ENCODE results near the gene ASTN2.

ASTN2 gene

DNA sequence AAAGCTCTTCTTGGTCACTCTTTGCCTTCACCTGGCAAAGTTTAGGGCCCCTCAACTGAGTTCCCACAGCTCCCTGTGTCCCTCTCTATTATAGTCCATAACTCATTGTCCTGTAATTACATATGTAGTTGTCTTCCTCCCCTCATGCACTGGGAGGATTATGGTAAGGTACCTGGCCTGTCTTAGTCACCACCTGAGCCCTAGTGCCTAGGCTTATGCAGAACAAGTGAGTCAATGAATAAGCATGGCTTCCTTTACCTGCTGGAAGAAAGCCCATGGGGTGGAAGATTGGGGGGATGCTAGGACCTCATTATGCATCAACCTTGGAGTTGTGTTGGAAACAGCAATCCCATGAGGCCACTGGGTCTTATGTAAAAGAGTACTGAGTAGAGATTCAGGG, 915.4 kb downstream of the ASTN2 start:
- DNase-seq (ENCODE audit: low read depth in 2 of 3, low spot score in 1 of 3), result no peak

DNA sequence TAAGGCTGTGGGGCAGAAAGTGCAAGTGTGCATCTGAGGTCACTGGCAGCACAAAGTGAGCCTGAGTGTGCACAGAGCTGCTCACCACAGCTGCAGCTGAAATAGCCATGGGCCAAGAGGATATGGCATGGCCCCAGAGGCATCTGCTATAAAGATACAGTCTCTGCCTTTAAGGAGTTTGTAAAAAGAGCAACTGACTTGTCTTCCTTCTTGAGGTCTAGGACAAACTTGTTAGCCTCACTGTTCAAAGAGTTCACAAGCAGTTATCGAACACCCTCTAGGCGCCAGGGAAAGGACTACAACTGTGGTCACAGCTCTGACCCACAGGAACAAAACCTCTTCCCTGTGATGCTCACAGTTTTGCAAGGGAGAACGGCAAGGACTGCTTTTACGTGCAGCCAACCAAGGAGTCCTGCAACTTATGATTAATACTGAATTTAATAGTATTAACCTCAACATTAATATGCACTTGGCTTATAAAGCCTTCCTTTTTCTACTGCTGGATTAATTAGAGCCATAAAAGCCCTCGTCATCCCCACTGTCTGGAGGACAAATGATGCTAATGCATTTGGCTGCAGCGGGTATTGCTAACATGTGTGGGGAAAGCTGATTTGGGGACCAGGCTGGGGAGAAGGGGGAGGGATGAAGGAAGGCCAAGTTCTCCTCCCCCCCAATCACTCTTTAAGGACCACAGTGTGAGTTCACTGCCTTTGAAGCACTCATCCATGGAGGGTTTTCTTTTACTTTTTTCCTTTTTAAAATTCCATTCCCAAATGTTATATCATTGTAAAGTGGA, 917.6 kb downstream of the ASTN2 start:
- no peak for DNase-seq (ENCODE audit: low read depth in 2 of 3, low spot score in 1 of 3)

DNA sequence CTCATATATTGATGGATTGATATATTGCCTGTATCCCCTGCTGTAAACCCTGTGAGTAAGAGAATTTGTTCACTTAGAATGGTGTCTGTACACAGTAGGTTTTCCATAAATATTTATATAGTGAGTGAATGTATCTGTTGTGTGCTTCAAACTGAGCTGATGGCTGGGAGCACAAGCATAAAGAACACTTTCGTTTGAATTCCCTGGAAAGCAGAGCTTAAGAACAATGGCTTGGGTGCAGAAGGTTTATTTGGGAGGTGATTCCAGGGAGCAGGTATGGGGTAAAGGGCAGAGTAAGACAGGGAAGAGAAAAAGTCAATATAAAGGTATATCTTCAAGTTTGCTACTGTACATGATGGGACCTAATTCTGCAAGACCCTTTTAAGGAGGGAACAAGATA, 918.7 kb downstream of the ASTN2 start:
- no peak for DNase-seq (ENCODE audit: low read depth in 2 of 3, low spot score in 1 of 3)

DNA sequence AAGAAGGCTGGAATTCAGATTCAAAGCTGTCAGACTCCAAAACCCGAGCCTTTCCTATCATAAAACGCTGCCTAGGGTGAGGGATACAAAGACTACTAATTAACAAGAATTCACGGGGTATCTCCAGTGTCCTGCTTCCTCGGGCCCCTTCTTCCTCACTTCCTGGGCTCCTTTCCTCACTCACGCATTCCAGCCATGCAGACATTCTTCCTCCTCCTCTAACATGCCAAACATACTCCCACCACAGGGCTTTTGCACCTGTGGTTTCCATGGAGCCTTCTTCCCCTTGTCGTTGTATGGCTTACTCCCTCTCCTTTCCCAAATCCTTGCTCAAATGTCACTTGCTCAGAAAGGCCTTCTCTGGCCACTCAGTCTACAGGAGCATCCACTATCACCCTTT, 919.1 kb downstream of the ASTN2 start:
- no peak for DNase-seq (ENCODE audit: low read depth in 2 of 3, low spot score in 1 of 3)

DNA sequence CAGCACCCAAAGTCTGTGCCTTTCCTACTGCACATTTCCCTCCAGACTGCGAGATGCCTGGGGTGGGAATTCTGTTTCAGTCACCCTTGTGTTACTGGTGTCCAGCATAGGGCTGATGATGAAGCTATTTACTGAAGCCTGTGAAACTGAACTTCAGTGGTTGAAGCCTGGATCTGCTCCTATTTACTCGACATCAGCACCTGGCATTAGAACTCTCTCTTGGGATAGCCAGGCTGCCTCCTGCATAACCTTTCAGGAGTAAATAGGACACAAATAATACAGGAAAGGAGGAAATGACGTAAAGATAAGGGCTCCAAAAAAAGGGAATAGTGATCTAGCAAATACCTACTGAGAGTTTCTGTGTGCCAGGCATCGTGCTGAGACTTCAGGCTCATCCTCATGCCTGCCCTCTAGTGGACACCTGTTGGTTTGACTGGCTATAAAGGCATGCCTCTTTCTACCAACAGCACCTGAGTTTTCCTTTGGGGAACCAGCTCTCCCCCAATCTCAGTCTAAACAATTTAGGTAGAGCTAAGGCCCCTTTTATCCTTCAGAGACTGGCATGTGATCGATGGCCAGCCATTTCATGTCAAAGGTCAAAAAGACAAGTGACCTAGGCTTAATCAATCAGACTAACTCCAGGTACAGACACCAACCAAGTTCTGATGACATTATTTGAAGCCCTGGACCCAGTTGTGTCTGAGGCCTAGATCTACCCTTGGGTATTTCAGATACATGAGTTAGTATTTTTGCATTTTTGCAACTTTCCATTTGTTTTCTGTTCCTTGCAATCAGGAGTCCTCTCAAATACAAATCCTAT, 919.8 kb downstream of the ASTN2 start:
- DNase-seq (ENCODE audit: low read depth in 2 of 3, low spot score in 1 of 3), result peak in 2 of 3 donors; percentile 6 to 15

DNA sequence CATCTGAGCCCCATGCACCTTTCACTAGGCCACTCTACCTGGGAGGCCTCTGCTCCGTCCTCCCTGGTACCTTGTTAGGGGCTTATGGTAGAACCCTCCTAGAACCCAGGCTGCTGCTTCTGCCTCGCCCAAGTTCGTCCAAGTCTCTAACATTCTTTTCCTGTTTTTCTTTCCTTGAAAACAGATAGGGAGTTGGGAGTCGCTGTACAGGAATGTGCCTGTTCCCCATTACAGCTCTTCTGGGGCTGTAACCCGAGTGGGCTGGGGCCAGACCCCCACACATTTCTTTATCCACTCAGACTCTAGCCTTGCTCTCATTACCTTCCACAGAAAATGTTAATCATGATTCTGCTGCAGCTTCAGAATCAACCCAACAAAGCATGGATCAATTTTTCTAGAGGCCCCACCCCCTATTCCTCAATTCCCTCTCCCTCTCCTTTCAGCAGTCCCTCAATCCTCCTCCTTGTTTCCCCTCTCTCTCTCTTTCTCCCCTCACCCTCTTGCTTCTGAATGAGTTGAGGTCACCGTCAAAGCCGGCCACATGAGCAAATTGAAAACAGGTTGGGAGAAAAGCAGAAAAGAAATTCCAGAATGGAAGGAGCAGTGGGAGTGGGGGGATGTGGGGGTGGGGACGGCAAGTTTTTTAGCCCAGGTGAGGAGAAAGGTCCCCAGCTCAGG, 921.5 kb downstream of the ASTN2 start:
- no peak for DNase-seq (ENCODE audit: low read depth in 2 of 3, low spot score in 1 of 3)

DNA sequence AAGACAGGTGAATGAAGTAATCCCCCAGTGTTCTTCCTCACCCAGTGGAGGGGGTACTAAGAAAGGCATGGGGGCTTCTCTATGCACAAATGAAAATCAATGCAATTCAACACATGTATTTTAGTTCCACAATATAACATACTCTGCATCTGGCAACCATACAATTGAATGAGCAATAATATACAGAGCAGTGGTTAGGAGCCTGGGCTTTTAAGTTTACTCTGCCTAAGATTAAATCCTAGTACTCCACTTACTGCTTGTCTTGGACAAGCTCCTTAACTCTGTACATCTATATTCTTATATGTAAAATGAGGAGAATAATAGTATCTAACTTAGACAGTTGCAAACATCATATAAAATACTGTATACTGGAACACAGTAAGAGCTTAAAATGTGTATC, 923.2 kb downstream of the ASTN2 start:
- DNase-seq (ENCODE audit: low read depth in 2 of 3, low spot score in 1 of 3), result no peak

DNA sequence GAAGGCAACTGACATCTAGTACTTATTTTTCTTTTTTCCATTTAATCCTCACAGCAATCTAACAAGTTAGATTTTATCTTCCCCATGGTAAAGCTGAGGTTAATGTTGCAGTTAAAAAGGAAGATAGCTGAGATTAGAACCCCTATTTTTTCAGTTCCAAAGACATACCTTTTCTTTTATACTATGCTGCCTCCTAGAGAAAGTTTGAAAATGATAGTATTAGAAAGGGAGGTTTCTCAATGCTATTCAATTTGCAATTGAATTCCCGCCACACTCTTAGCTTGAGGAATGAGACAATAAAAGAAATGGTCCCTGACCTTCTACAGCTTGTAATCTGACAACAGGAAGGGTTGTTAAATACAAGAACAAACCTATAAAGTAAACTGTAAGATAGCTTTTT, 923.6 kb downstream of the ASTN2 start:
- no peak for DNase-seq (ENCODE audit: low read depth in 2 of 3, low spot score in 1 of 3)

DNA sequence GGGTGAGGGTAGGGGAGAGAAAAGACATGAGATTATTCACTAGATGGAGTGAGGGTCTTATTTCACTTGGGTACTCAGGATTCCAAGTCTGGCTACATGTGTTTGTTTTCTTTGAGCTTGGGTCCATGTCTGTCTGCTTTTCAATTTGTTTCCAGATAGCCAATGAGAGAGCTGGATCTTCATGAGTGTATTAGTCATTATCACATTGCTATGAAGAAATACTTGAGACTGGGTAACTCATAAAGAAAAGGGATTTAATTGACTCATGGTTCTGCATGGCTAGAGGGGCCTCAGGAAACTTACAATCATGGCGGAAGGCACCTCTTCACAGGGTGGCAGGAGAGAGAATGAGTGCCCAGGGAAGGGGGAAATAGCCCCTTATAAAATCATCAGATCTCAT, 924.5 kb downstream of the ASTN2 start:
- DNase-seq (ENCODE audit: low read depth in 2 of 3, low spot score in 1 of 3), result no peak

DNA sequence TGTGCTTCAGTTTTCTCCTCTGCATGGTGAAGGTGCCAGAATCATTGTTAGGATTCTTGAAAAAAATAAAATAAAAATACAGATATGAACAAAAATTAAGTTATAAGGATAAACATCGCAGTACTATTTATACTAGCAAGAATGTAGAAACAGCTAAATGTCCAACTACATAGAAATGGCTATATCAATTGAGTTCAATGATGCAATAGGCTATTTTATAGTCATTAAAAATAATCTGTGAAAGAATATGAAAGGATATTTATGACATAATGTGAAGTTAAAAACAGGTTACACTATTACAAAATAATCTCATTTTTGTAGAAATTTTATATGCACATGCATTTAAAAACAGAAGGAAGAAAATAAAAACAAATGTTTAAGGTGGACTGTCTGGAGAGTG, 926.5 kb downstream of the ASTN2 start:
- no peak for DNase-seq (ENCODE audit: low read depth in 2 of 3, low spot score in 1 of 3)

DNA sequence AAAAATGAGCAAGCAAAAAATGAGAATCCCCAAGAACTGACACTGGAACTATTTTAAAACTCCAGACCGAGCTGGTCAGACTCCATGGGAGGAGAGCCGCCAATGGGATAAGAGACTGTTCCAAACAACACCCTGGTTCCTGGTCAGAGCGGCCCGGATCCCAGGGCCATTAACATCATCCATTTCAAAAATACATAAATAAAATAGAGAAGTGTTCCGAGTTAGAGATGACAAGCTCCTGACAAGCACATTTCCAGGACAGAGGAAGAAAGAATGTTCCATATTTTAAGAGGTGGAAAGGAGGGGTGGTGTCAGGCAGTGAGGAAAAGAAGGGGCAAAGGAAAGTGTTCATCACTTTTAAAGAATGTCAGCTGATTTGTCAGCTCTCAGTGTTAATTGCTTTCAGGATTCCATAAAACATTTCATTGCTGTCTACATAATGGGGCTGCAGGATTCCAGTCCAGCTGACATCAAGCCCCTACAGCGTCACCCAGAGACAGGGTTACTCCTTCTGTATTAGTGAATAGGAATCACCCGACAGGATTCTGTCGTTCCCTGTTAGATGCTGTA, 930.3 kb downstream of the ASTN2 start:
- DNase-seq (ENCODE audit: low read depth in 2 of 3, low spot score in 1 of 3), result no peak

DNA sequence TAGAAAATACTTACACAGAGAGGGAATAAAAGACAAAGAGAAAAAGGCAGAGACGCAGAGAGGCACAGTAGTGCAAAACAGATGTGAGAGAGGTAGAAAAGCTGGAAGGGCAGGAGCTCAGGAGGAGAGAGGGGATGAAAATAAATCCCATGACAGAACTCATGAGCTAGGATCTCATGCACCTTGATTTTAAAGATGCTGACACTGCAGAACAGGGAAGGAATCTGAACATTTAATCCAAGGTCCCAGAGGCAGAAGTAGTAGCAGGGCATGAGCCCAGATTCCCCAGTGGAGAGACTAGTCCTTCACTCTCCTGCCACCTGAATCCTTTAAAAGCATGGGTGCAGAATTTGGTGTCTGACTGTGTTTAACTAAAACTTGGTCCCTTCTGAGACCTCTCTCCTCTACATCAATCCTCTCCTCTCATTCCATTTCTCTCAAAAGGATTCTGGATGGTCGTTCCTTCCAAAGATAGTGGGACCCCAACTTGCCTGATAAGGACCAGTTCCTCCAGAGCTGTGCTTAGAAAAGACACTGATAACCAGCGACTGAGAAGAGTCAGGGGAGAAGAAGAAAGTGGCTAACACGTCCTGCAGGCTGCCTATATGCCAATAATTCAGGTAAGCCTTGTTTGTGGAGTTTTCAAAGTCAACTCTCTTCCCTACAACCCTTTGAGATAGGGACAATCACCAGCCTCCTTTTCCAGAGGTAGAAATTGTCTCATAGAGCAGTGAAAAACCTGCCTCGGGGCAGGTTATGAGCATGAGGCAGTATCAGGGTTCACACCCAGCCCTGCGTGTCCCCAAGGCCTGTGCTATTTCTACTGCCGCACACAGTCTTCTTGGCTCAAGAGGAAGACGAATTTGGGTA, 931.0 kb downstream of the ASTN2 start:
- DNase-seq (ENCODE audit: low read depth in 2 of 3, low spot score in 1 of 3), result no peak

DNA sequence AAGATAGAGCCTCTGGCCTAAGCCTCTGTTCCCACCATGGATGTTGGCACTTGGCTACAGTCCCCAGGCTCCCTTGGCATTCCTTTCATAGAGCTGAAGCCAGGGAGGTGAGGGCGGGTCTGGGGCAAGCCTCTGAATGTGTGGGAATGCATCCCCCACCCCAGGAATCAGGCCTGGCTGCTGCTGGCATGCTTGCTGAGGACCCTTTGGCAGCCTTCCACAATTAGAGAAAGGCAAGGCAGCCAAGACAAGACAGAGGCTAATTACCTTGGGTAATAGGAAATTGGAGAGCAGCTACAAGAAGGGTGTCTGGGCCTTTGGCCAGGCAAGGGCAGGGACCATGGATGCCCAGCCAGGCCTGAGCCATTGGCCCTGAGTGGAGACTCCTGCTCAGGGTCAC, 932.1 kb downstream of the ASTN2 start:
- no peak for DNase-seq (ENCODE audit: low read depth in 2 of 3, low spot score in 1 of 3)

DNA sequence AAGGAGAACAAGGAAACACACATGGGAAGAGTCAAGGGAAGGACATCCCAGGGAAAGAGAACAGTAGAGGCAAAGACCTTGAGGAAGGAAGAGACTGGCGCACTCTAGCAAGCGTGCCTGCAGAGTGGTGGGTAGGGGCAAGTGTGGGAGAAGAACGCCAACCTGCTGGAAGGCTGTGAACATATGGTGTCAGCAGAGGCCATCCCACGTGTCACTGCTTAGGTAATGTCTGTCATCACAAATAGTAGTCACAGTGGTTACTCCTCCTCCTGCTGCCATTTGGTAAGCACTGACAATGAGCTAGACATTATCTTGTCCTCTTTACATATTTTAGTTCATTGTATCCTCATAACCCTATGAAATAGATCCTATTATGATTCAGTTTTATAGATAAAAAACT, 934.2 kb downstream of the ASTN2 start:
- no peak for DNase-seq (ENCODE audit: low read depth in 2 of 3, low spot score in 1 of 3)

DNA sequence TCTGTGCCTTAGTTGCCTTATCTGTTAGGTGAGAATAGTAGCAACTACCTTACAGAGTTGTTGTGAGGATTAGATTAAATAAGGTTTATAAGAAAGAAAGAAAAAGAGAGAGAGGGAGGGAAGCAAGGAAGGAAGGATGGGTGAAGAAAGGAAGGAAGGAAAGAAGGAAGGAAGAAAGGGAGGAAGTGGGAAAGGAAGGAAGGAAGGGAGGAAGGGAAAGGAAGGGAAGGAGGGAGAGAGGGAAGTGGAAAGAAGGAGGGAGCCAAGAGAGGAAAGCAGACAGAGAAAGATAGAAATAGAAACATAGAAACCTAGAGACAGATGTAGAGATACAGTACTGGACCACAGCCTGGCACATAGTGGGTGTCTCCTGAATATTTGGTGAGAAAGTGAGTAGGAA, 934.9 kb downstream of the ASTN2 start:
- DNase-seq (ENCODE audit: low read depth in 2 of 3, low spot score in 1 of 3), result no peak

DNA sequence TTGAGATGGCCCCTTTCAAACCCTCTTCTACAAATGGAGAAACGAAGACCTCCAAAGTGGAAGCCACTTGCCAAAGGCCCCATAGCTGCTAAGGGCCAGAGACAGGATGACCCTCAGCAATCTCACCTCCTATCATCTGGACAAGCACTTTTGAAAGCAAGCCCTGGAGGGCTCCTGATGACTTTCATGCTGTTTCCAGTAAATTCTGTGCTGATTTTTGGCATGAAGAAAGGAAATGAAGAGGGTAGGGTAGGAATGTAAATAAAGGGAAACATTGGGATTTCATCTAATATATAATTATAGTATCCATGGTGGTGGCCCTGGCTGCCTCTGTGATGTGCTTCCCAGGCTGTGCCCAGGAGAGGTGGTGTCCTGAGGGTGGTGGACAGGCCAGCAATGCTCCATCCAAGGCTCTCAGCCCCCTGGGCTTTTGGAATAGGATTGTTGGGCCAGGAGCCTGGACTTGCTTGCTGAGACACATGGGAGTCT, 935.8 kb downstream of the ASTN2 start:
- DNase-seq (ENCODE audit: low read depth in 2 of 3, low spot score in 1 of 3), result no peak

DNA sequence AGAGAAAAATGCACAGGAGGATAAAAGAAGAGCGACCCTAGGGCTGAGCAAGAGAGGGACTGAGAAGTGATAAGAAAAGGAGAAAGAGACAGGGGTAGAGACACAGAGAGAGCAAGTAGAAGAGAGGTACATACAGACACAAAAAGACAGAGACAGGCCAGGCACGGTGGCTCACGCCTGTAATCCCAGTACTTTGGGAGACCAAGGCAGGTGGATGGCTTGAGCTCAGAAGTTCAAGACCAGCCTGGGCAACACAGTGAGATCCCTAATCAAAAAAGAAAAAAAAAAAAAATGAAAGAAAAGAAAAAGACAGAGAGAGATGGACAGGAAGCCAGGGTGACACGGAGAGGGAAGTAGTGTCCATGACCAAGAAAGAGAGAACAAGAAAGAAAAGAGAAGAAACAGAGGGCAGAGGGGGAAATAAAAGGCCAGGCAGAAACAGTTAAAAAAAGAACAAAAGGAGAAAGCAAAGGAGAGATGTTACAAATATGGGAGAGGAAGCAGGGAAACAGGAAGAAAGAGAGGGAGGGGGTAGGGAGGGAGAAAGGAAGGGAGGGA, 937.2 kb downstream of the ASTN2 start:
- DNase-seq (ENCODE audit: low read depth in 2 of 3, low spot score in 1 of 3), result no peak

DNA sequence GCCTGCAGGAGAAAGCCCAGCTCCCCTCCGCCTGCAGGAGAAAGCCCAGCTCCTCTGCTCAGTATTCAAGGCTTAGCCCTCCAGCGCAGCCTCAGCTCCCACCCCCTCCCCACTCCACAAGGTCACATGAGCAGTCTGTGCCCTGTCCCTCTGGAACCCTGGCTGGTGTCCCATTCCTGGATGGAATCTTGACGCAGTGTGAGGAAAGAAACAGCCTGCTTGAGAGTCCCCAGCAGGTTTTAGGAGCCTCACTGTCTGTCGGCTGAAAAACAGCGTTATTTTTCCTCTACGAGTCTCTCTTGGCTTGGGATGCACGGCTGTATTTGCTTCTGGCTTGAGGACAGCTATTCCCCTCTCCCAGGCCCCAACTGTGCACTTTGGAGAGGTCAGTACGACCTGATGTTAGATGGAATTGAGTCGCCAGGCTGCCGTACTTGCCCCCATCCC, 937.9 kb downstream of the ASTN2 start:
- DNase-seq (ENCODE audit: low read depth in 2 of 3, low spot score in 1 of 3), result no peak

DNA sequence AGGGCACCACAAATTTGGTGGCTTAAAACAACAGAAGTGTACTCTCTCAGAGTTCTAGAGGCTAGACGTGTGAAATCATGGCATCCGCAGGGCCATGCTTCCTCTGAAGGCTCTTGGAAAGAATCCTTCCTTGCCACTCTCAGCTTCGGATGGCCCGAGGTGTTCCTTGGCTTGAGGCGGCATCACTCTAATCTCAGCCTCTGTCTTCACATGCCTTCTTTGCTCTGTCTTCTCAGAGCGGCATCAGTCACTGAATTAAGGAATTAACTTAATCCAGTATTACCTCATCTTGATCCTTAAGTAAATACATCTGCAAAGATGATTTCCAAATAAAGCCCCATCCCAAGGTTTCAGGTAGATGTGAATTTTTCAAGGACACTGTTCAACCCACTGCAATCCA, 938.9 kb downstream of the ASTN2 start:
- DNase-seq (ENCODE audit: low read depth in 2 of 3, low spot score in 1 of 3), result no peak

DNA sequence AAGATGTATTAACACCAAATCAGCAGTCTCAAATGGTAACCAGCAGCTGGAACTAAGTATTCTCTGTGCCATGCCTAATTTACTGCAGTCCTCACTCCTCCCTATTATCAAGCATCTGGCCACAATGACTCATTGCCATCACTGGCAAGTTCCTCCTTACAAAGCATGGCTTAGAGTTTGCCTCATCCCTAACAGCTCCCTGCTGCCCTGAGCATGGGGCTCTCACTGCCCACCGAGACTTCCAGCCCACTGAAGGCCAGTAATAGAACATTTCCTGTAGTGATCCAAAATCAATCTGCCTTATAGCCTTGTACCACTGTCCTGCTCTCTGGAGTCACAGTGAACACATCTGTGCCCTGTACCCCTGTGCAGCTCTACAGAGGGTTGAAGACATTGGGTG, 939.7 kb downstream of the ASTN2 start:
- no peak for DNase-seq (ENCODE audit: low read depth in 2 of 3, low spot score in 1 of 3)
